ENCODE measurements around the gene SAMD8.

SAMD8 gene

DNA sequence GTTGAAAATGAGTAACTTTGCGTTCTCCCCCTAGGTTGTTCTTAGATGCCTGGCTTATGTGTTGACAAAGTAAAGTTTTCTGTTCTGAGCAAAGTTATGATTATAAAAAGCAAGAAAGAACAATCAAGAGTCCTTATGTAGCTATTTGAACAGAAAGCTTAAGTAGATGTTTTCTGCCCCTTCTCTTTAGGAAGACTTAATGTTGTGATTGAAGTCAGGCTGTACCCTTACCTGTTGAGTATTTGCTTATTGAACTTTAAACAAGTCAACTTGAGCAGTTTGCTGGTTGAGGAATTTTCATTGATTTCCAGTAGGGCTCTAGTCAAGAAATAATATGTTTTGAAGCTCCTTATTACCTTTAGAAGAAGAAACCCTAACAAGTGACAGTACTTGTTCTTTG, 65.3 kb downstream of the SAMD8 start:
- no peak overlapping the region for H3K4me3 ChIP-seq (ENCODE audit: low read depth, low read length)
- no peak for DNase-seq (ENCODE audit: low read depth)
- TF ChIP-seq MYC (IDR thresholded peaks at IDR 0.05; ENCODE audit: low read depth, low read length) (no peak), POLR2A (IDR thresholded peaks at IDR 0.05; ENCODE audit: extremely low read depth, insufficient read length) (no peak)
- TF ChIP-seq, protein P1, sequence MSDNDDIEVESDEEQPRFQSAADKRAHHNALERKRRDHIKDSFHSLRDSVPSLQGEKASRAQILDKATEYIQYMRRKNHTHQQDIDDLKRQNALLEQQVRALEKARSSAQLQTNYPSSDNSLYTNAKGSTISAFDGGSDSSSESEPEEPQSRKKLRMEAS (IDR thresholded peaks at IDR 0.05; ENCODE audit: low read depth, low read length): no peak
- TF ChIP-seq, protein P2, sequence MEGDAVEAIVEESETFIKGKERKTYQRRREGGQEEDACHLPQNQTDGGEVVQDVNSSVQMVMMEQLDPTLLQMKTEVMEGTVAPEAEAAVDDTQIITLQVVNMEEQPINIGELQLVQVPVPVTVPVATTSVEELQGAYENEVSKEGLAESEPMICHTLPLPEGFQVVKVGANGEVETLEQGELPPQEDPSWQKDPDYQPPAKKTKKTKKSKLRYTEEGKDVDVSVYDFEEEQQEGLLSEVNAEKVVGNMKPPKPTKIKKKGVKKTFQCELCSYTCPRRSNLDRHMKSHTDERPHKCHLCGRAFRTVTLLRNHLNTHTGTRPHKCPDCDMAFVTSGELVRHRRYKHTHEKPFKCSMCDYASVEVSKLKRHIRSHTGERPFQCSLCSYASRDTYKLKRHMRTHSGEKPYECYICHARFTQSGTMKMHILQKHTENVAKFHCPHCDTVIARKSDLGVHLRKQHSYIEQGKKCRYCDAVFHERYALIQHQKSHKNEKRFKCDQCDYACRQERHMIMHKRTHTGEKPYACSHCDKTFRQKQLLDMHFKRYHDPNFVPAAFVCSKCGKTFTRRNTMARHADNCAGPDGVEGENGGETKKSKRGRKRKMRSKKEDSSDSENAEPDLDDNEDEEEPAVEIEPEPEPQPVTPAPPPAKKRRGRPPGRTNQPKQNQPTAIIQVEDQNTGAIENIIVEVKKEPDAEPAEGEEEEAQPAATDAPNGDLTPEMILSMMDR (IDR thresholded peaks at IDR 0.05; ENCODE audit: low read depth, low read length): no peak

DNA sequence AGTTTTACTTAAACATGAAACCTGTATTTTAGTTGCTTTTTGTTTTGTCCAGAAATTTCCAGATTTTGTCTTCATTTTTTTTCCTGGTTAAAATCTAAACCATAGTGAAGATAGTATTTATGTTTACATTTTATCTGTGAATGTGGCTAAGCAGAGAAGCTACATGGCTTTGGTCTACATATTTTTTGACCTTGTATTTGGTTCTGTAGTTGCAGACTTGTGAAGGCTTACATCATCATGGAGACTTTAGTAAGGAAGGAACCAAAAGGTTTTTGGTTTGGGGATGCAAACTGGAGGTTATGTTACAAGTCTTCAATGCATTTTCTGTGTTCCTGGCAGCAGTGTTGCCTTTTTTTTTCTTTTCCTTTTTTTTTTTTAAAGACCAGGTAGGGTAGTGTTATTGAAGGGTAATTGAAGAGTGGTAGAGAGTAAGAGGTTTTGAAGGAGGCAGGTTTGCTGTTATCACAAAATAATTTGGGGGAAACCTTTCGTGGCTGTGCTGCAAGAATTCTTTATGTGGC, 68.3 kb downstream of the SAMD8 start:
- no peak overlapping the region for H3K4me3 ChIP-seq (ENCODE audit: low read depth, low read length)
- no peak for DNase-seq (ENCODE audit: low read depth)
- TF ChIP-seq, protein P1 (IDR thresholded peaks at IDR 0.05; ENCODE audit: low read depth, low read length): no peak
- TF ChIP-seq MYC (IDR thresholded peaks at IDR 0.05; ENCODE audit: low read depth, low read length) (no peak), POLR2A (IDR thresholded peaks at IDR 0.05; ENCODE audit: extremely low read depth, insufficient read length) (no peak)
- TF ChIP-seq, protein P2 (IDR thresholded peaks at IDR 0.05; ENCODE audit: low read depth, low read length): no peak

DNA sequence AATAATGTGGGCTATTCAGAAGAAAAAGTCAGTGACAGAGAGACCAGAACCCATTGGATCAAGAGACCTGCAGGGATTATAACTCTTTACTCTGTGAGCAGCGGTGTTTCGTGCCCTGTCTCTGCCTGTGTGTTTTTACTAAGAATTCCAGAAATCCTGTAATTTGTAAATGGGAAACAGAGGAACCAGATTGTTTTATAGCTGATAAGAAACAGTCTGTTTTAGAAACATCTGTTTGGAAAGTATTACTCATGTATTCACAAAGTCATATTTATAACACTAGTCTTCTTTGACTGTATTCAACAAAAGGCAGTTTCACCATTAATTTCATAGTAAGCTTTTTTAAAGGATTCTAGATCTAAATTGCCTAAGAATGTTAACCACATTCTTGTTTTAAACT, 69.1 kb downstream of the SAMD8 start:
- DNase-seq (ENCODE audit: low read depth): no peak
- TF ChIP-seq MYC (IDR thresholded peaks at IDR 0.05; ENCODE audit: low read depth, low read length): no peak
- TF ChIP-seq, protein P1 (IDR thresholded peaks at IDR 0.05; ENCODE audit: low read depth, low read length): no peak
- TF ChIP-seq, protein P2 (IDR thresholded peaks at IDR 0.05; ENCODE audit: low read depth, low read length): no peak
- TF ChIP-seq POLR2A (IDR thresholded peaks at IDR 0.05; ENCODE audit: extremely low read depth, insufficient read length): no peak
- H3K4me3 ChIP-seq (ENCODE audit: low read depth, low read length): no peak overlapping the region

DNA sequence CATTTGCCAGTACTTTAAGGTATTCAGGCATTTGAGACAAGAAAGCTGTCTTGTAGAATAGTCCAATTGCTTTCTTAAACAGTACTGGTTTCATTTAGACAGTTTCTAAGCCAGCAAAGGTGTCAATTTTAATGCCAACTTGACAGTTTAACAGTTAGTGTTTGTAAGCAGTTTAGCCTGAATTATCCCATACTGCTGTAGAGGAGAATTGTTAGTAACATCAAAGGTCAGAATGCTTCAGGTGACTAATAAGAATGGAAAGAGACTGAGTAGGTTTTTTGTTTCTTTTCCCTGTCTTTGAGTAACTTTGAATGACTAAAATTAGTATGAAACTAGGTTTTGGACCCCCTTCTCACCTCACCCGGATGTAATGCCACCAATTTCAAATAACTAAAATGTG, 69.6 kb downstream of the SAMD8 start:
- TF ChIP-seq MYC (IDR thresholded peaks at IDR 0.05; ENCODE audit: low read depth, low read length): no peak
- TF ChIP-seq, protein P1 (IDR thresholded peaks at IDR 0.05; ENCODE audit: low read depth, low read length): no peak
- TF ChIP-seq, protein P2 (IDR thresholded peaks at IDR 0.05; ENCODE audit: low read depth, low read length): no peak
- no peak for TF ChIP-seq POLR2A (IDR thresholded peaks at IDR 0.05; ENCODE audit: extremely low read depth, insufficient read length)
- DNase-seq (ENCODE audit: low read depth): no peak

DNA sequence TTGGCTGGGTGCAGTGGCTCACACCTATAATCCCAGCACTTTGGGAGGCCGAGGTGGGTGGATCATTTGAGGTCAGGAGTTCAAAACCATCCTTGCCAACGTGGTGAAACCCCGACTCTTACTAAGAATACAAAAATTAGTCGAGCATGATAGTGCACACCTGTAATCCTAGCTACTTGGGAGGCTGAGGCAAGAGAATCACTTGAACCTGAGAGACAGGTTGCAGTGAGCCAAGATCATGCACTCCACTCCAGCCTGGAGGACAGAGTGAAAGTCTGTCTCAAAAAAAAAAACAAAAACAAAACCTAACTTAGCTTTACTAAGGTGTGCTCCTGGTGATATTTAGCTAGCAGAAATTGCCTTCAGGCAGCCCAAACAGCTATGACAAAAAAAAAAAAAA, 74.9 kb downstream of the SAMD8 start:
- H3K4me3 ChIP-seq (ENCODE audit: low read depth, low read length): no peak overlapping the region
- DNase-seq (ENCODE audit: low read depth): no peak
- TF ChIP-seq, protein P1 (IDR thresholded peaks at IDR 0.05; ENCODE audit: low read depth, low read length): no peak
- no peak for TF ChIP-seq POLR2A (IDR thresholded peaks at IDR 0.05; ENCODE audit: extremely low read depth, insufficient read length)
- TF ChIP-seq, protein P2 (IDR thresholded peaks at IDR 0.05; ENCODE audit: low read depth, low read length): no peak
- TF ChIP-seq MYC (IDR thresholded peaks at IDR 0.05; ENCODE audit: low read depth, low read length): no peak

More for the DNA sequence above, 69.6 kb downstream of the SAMD8 start:
- H3K4me3 ChIP-seq (ENCODE audit: low read depth, low read length): no peak overlapping the region
